MCF 10A (cell line): Measurements from ENCODE around the gene XRCC1. TPM values are rescaled to one million over a fixed set of nuclear protein-coding genes. Genes with fewer than 3 reads are reported as not detected.
A peak's percentile ranks its signal among the peaks of the same experiment; 100 is the strongest.

Source experiments
- BruUV-seq: library from RNA; stranded (reverse); fragments of 400-500 nt; replicated peaks from 2 replicates; lab custom pipeline; 2021; lab: Mats Ljungman, UMichigan
- CTCF ChIA-PET: fragments of 300-600 bp; sonication (Branson Sonifier 250); formaldehyde crosslinking; extraction: SDS; loops from one replicate; lab custom pipeline; 2021; ENCODE audit warnings: antibody characterized with exemption, inconsistent platforms; lab: Yijun Ruan, JAX
- POLR2A ChIA-PET: fragments of 300-600, 350-650 bp; sonication (Branson Sonifier 250); formaldehyde crosslinking; extraction: SDS; loops from one replicate; lab custom pipeline; 2020; ENCODE audit warnings: antibody characterized with exemption, inconsistent platforms; lab: Yijun Ruan, JAX
- DNase-seq: peaks from one replicate; pipeline ENCODE4 v3.0.0-alpha.2; 2018; ENCODE audit not compliant: unreplicated experiment
- H3K27ac Mint-ChIP-seq: one replicate; pipeline ENCODE4 v1.8.0; 2022; ENCODE audit warnings: mild to moderate bottlenecking, low read depth, mixed read lengths; ENCODE audit not compliant: unreplicated experiment
- H3K27me3 Mint-ChIP-seq: one replicate; pipeline ENCODE4 v1.8.0; 2022; ENCODE audit warnings: mixed read lengths; ENCODE audit not compliant: insufficient read depth, unreplicated experiment
- H3K36me3 Mint-ChIP-seq: one replicate; pipeline ENCODE4 v1.8.0; 2022; ENCODE audit warnings: mild to moderate bottlenecking, moderate library complexity, mixed read lengths; ENCODE audit not compliant: insufficient read depth, unreplicated experiment
- H3K4me1 Mint-ChIP-seq: one replicate; pipeline ENCODE4 v1.8.0; 2022; ENCODE audit warnings: mixed read lengths; ENCODE audit not compliant: insufficient read depth, unreplicated experiment
- H3K4me3 Mint-ChIP-seq: one replicate; pipeline ENCODE4 v1.8.0; 2022; ENCODE audit warnings: mild to moderate bottlenecking, moderate library complexity, mixed read lengths; ENCODE audit not compliant: unreplicated experiment
- H3K9me3 Mint-ChIP-seq: one replicate; pipeline ENCODE4 v1.8.0; 2022; ENCODE audit warnings: mixed read lengths; ENCODE audit not compliant: unreplicated experiment
- CTCF ChIP-seq: fragments of 200-600 bp; IDR thresholded peaks from one replicate; pipeline ENCODE4 v1.8.0; 2022; ENCODE audit warnings: antibody characterized with exemption, mild to moderate bottlenecking; ENCODE audit not compliant: unreplicated experiment
- intact Hi-C: fragments of 100-400 bp; cut with micrococcal nuclease; formaldehyde crosslinking; loops from 2 replicates; pipeline ENCODE4 v1.14.1; 2022
- total RNA-seq: library from RNA; stranded (reverse); gene quantifications from 2 replicates; pipeline ENCODE4 v1.2.3, GENCODE V29; 2022

XRCC1 gene
- total RNA-seq, 1 experiment from 2014 or later: 20.6 TPM

- no TSS peak for BruUV-seq
- POLR2A ChIA-PET: interaction anchor here (0.6 to 5.4 kb wide), 23 partner anchors 11 to 164 kb away, joined by 3 to 75 read pairs (median 4); partner anchors contain the start of genes ETHE1, PINLYP, PLAUR and SMG9
These were observed 19.6 kb upstream of the XRCC1 start for GRCh38 chr19:43594710-43595604.

GRCh38 chr19:43594081-43594697 is 18.9 kb upstream of the XRCC1 start:
- BruUV-seq: no TSS peak
- peaks cover 24% of the 10 kb centered on the region for H3K4me1 Mint-ChIP-seq
- CTCF ChIA-PET: interaction anchor here (0.6 to 2.1 kb wide), 30 partner anchors 10 to 200 kb away, joined by 3 to 13 read pairs (median 4); partner anchors contain the start of genes PINLYP and XRCC1
- H3K4me3 Mint-ChIP-seq: peak overlapping the region; percentile 99
- TF ChIP-seq CTCF: no peak
- POLR2A ChIA-PET: interaction anchor here (0.6 to 5.4 kb wide), 12 partner anchors 11 to 161 kb away, joined by 3 to 75 read pairs (median 5); partner anchors contain the start of genes ETHE1, PINLYP, PLAUR and SMG9
- no peaks in the 10 kb centered on the region for H3K9me3 Mint-ChIP-seq
- no peak overlapping the region for H3K27ac Mint-ChIP-seq
- intact Hi-C loops: loop anchor here (2.0 kb wide), 1 partner anchor 147 kb away; no protein-coding TSS in a partner anchor
- no peaks in the 10 kb centered on the region for H3K27me3 Mint-ChIP-seq
- H3K36me3 Mint-ChIP-seq: peaks cover 50% of the 10 kb centered on the region
- DNase-seq: no peak

More at GRCh38 chr19:43594710-43595604, 19.6 kb upstream of the XRCC1 start:
- H3K4me1 Mint-ChIP-seq: peaks cover 24% of the 10 kb centered on the region
- TF ChIP-seq CTCF: peak; percentile 59
- peaks cover 44% of the 10 kb centered on the region for H3K36me3 Mint-ChIP-seq
- peak overlapping the region; percentile 99 for H3K27ac Mint-ChIP-seq
- DNase-seq: peak; percentile 57
- H3K9me3 Mint-ChIP-seq: no peaks in the 10 kb centered on the region
- intact Hi-C loops: loop anchor here (2.0 to 5.0 kb wide), 2 partner anchors 148 to 187 kb away; partner anchors contain the start of gene KCNN4
- peak overlapping the region; percentile 99 for H3K4me3 Mint-ChIP-seq
- CTCF ChIA-PET: interaction anchor here (0.6 to 2.1 kb wide), 28 partner anchors 12 to 201 kb away, joined by 3 to 13 read pairs (median 4); partner anchors contain the start of genes PINLYP and XRCC1
- H3K27me3 Mint-ChIP-seq: no peaks in the 10 kb centered on the region

- ChIA-PET POLR2A (interaction anchor here (0.6 to 5.4 kb wide), 3 partner anchors 60 to 75 kb away, joined by 3 to 75 read pairs (median 39); partner anchors contain the start of genes ETHE1 and ZNF575), CTCF (interaction anchor here (0.5 to 1.0 kb wide), 4 partner anchors 8 to 64 kb away, joined by 3 to 5 read pairs (median 4); partner anchors contain the start of genes PINLYP and XRCC1)
- peak overlapping the region; percentile 99 for H3K4me3 Mint-ChIP-seq
- intact Hi-C loops: no loop called here
- H3K36me3 Mint-ChIP-seq: peaks cover 48% of the 10 kb centered on the region
- BruUV-seq: no TSS peak
- H3K9me3 Mint-ChIP-seq: no peaks in the 10 kb centered on the region
- no peak for TF ChIP-seq CTCF
- peak overlapping the region; percentile 52 for H3K27ac Mint-ChIP-seq
- H3K27me3 Mint-ChIP-seq: no peaks in the 10 kb centered on the region
- no peak for DNase-seq
- peaks cover 17% of the 10 kb centered on the region for H3K4me1 Mint-ChIP-seq
These were observed 17.5 kb upstream of the XRCC1 start for GRCh38 chr19:43592800-43593350.
